ENCODE measurements around the gene SLC39A2. TPM values are rescaled to one million over a fixed set of nuclear protein-coding genes. Genes with fewer than 3 reads are reported as not detected.

The SLC39A2 gene
- total RNA-seq, 2 donors from 2014 or later: 0.35 to 0.46 TPM

DNA sequence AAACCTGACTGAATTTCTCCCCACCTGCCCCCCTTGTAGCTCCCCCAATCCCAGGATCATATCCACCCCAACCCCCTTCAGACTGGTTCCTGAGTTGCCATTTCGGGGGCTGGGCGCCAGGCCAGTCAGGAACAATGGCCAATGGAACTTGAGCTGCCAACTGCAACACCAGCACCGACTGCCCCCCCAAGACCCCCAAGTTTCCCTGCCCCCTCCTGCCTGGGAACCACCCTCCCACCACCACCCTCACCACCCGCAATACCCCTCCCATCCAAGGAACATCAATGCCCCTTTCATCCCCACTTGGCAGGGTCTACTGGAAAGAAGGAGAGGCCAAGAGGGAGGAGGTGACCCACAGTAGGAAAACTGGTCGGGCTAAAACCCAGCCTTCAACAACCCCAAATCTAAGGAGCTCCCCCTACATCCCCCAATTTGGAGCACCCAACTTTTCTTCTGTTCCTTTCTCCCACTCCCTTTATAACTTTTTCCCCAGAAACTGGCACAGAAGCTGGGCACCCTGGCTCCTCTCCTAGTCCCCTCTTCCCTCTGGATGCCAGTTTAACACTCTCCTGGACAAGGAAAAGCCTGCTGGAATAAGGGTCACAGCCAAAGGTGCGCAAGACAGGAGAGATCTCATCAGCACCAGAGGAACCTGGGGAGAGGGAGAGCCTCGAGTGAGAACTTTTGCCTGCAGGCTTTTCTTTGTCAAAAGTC is 27.3 kb downstream of the SLC39A2 start:
- Histone ChIP-seq H3K27me3 (ENCODE audit: control insufficient read depth, insufficient read depth, low read length, poor library complexity, severe bottlenecking) (peaks cover 11% of the 10 kb centered on the region), H3K9ac (ENCODE audit: extremely low read depth, low read length, poor library complexity, severe bottlenecking) (no peak overlapping the region), H3K27ac (ENCODE audit: low read depth, low read length) (no peak overlapping the region), H3K4me1 (ENCODE audit: control insufficient read depth, insufficient read depth, low read length) (no peaks in the 10 kb centered on the region), H3K4me3 (ENCODE audit: low read length) (peak overlapping the region; percentile 60), H3K9me3 (ENCODE audit: control insufficient read depth, low read length) (no peaks in the 10 kb centered on the region), H3K36me3 (ENCODE audit: control insufficient read depth, insufficient read depth, low read length) (no peaks in the 10 kb centered on the region)
- Mint-ChIP-seq H3K9me3 (no peaks in the 10 kb centered on the region), H3K27ac (no peak overlapping the region), H3K36me3 (ENCODE audit: low read depth) (peaks cover 9% of the 10 kb centered on the region), H3K27me3 (ENCODE audit: insufficient read depth) (peaks cover 33% of the 10 kb centered on the region), H3K4me3 (peak overlapping the region; percentile 65), H3K4me1 (peaks cover 39% of the 10 kb centered on the region)
- TF ChIP-seq CTCF (conservative IDR thresholded peaks at IDR 0.05): no peak
- 64% methylated on average over 6 of the region's 7 CpGs; no CpG with 5 or more reads in 1 of the 2 experiments for WGBS, 2 experiments (ENCODE audit: insufficient coverage in 1 of 2, insufficient read length in 1 of 2)
- peak; percentile 55 for DNase-seq

- 57 to 65% methylated on average over 2 to 3 of the region's 3 CpGs for WGBS, 2 experiments (ENCODE audit: insufficient coverage in 1 of 2, insufficient read length in 1 of 2)
- Mint-ChIP-seq H3K27me3 (ENCODE audit: insufficient read depth) (peaks cover 30% of the 10 kb centered on the region), H3K27ac (no peak overlapping the region), H3K9me3 (no peaks in the 10 kb centered on the region), H3K36me3 (ENCODE audit: low read depth) (peaks cover 4% of the 10 kb centered on the region), H3K4me1 (peaks cover 39% of the 10 kb centered on the region), H3K4me3 (peak overlapping the region; percentile 28)
- no peaks in the 10 kb centered on the region for H3K36me3 ChIP-seq (ENCODE audit: control insufficient read depth, insufficient read depth, low read length)
- H3K4me3 ChIP-seq (ENCODE audit: low read length): no peak overlapping the region
- no peaks in the 10 kb centered on the region for H3K9me3 ChIP-seq (ENCODE audit: control insufficient read depth, low read length)
- no peak overlapping the region for H3K27ac ChIP-seq (ENCODE audit: low read depth, low read length)
- TF ChIP-seq CTCF (conservative IDR thresholded peaks at IDR 0.05): no peak
- peaks cover 11% of the 10 kb centered on the region for H3K27me3 ChIP-seq (ENCODE audit: control insufficient read depth, insufficient read depth, low read length, poor library complexity, severe bottlenecking)
- H3K4me1 ChIP-seq (ENCODE audit: control insufficient read depth, insufficient read depth, low read length): no peaks in the 10 kb centered on the region
- H3K9ac ChIP-seq (ENCODE audit: extremely low read depth, low read length, poor library complexity, severe bottlenecking): no peak overlapping the region
- peak; percentile 51 for DNase-seq
Observed at GRCh38 chr14:21026988-21027315, 27.9 kb downstream of the SLC39A2 start.

- Histone ChIP-seq H3K9ac (ENCODE audit: extremely low read depth, low read length, poor library complexity, severe bottlenecking) (no peak within 1 kb of the TSS), H3K36me3 (ENCODE audit: control insufficient read depth, insufficient read depth, low read length) (no peaks in the 10 kb centered on the region), H3K4me3 (ENCODE audit: low read length) (no peak within 1 kb of the TSS), H3K27ac (ENCODE audit: low read depth, low read length) (no peak within 1 kb of the TSS), H3K27me3 (ENCODE audit: control insufficient read depth, insufficient read depth, low read length, poor library complexity, severe bottlenecking) (no peaks in the 10 kb centered on the region), H3K9me3 (ENCODE audit: control insufficient read depth, low read length) (no peaks in the 10 kb centered on the region), H3K4me1 (ENCODE audit: control insufficient read depth, insufficient read depth, low read length) (no peaks in the 10 kb centered on the region)
- H3K27ac Mint-ChIP-seq: no peak within 1 kb of the TSS
- peaks cover 30% of the 10 kb centered on the region for H3K27me3 Mint-ChIP-seq (ENCODE audit: insufficient read depth)
- no peak for DNase-seq
- H3K4me3 Mint-ChIP-seq: no peak within 1 kb of the TSS
- H3K9me3 Mint-ChIP-seq: no peaks in the 10 kb centered on the region
- H3K36me3 Mint-ChIP-seq (ENCODE audit: low read depth): no peaks in the 10 kb centered on the region
- TF ChIP-seq CTCF (conservative IDR thresholded peaks at IDR 0.05): no peak
- H3K4me1 Mint-ChIP-seq: peaks cover 15% of the 10 kb centered on the region
- WGBS, 2 experiments (ENCODE audit: insufficient coverage in 1 of 2, insufficient read length in 1 of 2): 97 to 100% methylated on average over 1 to 4 of the region's 5 CpGs
Observed at GRCh38 chr14:21029917-21030316, 30.8 kb downstream of the SLC39A2 start, which contains the start of gene TPPP2. TPPP2 (plus strand) TSS chr14:21030217; CDS start chr14:21030582, 365 bp downstream.
